Thoracic aorta (tissue), 2 donors: ENCODE data around the gene MICAL3. TPM values are rescaled to one million over a fixed set of nuclear protein-coding genes. Genes with fewer than 3 reads are reported as not detected.

Experiments used
- ATAC-seq: fragments of 150-250 bp; one replicate; pipeline ENCODE4 v1.8.0; 2017; ENCODE audit warnings: low read depth; ENCODE audit not compliant: insufficient number of reproducible peaks, low FRiP score
- DNase-seq: peaks from one replicate; pipeline ENCODE4 v3.0.0-alpha.2; 2020; ENCODE audit warnings: low spot score
- H3K27ac ChIP-seq, 2 donors: fragments of 200-600 bp; sonication (generic); 1 replicate in 1 of 2; 2 replicates in 1 of 2; pipeline ENCODE4 v1.5.1; 2016; ENCODE audit warnings: mild to moderate bottlenecking in 2 of 2, moderate library complexity in 2 of 2
- H3K27me3 ChIP-seq: fragments of 200-600 bp; sonication (generic); replicated peaks from 2 replicates; pipeline ENCODE4 v1.6.0; 2016; ENCODE audit warnings: mild to moderate bottlenecking; ENCODE audit not compliant: insufficient read depth
- H3K36me3 ChIP-seq: fragments of 200-600 bp; sonication (generic); one replicate; pipeline ENCODE4 v1.5.1; 2016
- H3K4me1 ChIP-seq, 2 donors: fragments of 200-600 bp; sonication (generic); 1 replicate in 1 of 2; 2 replicates in 1 of 2; pipeline versions ENCODE4 v1.5.1 to v1.6.0; 2016; ENCODE audit warnings: low read depth in 2 of 2, mild to moderate bottlenecking in 1 of 2; ENCODE audit not compliant: control insufficient read depth in 1 of 2
- H3K4me3 ChIP-seq: fragments of 200-600 bp; sonication (generic); 2 replicates; pipeline ENCODE4 v1.5.1; 2016; ENCODE audit warnings: mild to moderate bottlenecking
- H3K9me3 ChIP-seq: fragments of 200-600 bp; sonication (generic); 2 replicates; pipeline ENCODE4 v1.5.1; 2016
- total RNA-seq, 2 donors: library from RNA; depleted of rRNA; stranded (reverse); fragments of >200 nt; gene quantifications; one replicate each; pipeline versions ENCODE4 v1.1.0 to v1.2.3, GENCODE V29; 2016
- TF ChIP-seq, protein P1 (sequence below): fragments of 200-600 bp; sonication (generic); IDR thresholded peaks from one replicate; pipeline ENCODE4 v1.5.1; 2019; ENCODE audit warnings: antibody characterized with exemption

Gene MICAL3
- total RNA-seq, 2 donors from 2014 or later, result 45.2 to 78.0 TPM

DNA sequence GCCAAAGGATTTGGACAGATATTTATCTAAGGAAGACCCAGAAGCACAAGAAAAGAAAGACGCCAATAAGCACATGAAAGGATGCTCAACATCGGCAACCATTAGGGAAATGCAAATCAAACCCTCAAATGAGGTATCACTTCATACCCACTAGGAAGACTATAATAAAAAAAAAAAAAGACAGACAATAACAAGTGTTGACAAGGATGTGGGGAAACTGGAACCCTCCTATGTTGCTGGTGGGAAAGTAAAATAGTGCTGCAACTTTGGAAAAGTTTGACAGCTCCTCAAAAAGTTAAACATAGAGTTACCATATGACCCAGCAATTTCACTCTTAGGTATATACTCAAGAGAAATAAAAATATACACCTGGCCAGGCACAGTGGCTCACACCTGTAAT lies 47.0 kb downstream of the MICAL3 start:
- Histone ChIP-seq H3K27ac (no peak overlapping the region), H3K27me3 (no peaks in the 10 kb centered on the region)
- ATAC-seq, result no peak

GRCh38 chr22:17976121-17976520 lies 48.2 kb downstream of the MICAL3 start:
- Histone ChIP-seq H3K36me3 (no peaks in the 10 kb centered on the region), H3K9me3 (no peaks in the 10 kb centered on the region), H3K27me3 (no peaks in the 10 kb centered on the region), H3K4me1 (peaks cover 21 to 59% of the 10 kb centered on the region in 2 donors), H3K4me3 (no peak overlapping the region), H3K27ac (no peak overlapping the region)
- DNase-seq, result no peak
- no peak for ATAC-seq
- TF ChIP-seq, protein P1, sequence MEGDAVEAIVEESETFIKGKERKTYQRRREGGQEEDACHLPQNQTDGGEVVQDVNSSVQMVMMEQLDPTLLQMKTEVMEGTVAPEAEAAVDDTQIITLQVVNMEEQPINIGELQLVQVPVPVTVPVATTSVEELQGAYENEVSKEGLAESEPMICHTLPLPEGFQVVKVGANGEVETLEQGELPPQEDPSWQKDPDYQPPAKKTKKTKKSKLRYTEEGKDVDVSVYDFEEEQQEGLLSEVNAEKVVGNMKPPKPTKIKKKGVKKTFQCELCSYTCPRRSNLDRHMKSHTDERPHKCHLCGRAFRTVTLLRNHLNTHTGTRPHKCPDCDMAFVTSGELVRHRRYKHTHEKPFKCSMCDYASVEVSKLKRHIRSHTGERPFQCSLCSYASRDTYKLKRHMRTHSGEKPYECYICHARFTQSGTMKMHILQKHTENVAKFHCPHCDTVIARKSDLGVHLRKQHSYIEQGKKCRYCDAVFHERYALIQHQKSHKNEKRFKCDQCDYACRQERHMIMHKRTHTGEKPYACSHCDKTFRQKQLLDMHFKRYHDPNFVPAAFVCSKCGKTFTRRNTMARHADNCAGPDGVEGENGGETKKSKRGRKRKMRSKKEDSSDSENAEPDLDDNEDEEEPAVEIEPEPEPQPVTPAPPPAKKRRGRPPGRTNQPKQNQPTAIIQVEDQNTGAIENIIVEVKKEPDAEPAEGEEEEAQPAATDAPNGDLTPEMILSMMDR, result no peak

More for the DNA sequence above, 47.0 kb downstream of the MICAL3 start:
- H3K4me1 ChIP-seq, result peaks cover 13 to 57% of the 10 kb centered on the region in 2 donors
- H3K36me3 ChIP-seq, result no peaks in the 10 kb centered on the region
- DNase-seq, result no peak
- TF ChIP-seq, protein P1, result no peak
- no peaks in the 10 kb centered on the region for H3K9me3 ChIP-seq
- H3K4me3 ChIP-seq, result no peak overlapping the region

- H3K4me1 ChIP-seq, result peaks cover 26 to 60% of the 10 kb centered on the region in 2 donors
- ATAC-seq (no peak), DNase-seq (no peak)
- H3K36me3 ChIP-seq, result no peaks in the 10 kb centered on the region
- TF ChIP-seq, protein P1, result no peak
- H3K4me3 ChIP-seq, result no peak overlapping the region
- no peaks in the 10 kb centered on the region for H3K9me3 ChIP-seq
- no peak overlapping the region for H3K27ac ChIP-seq
- no peaks in the 10 kb centered on the region for H3K27me3 ChIP-seq
Observed at GRCh38 chr22:17974703-17975372, 49.5 kb downstream of the MICAL3 start.

- H3K27ac ChIP-seq, result no peak overlapping the region
- no peaks in the 10 kb centered on the region for H3K36me3 ChIP-seq
- H3K4me1 ChIP-seq, result peaks cover 26 to 68% of the 10 kb centered on the region in 2 donors
- DNase-seq, result no peak
- TF ChIP-seq, protein P1, result no peak
- no peaks in the 10 kb centered on the region for H3K9me3 ChIP-seq
- H3K4me3 ChIP-seq, result no peak overlapping the region
- H3K27me3 ChIP-seq, result no peaks in the 10 kb centered on the region
- ATAC-seq, result no peak
Observed at GRCh38 chr22:17974087-17974486, 50.3 kb downstream of the MICAL3 start.

- TF ChIP-seq, protein P1, result no peak
- H3K9me3 ChIP-seq, result no peaks in the 10 kb centered on the region
- H3K4me3 ChIP-seq, result no peak overlapping the region
- H3K27me3 ChIP-seq, result no peaks in the 10 kb centered on the region
- no peaks in the 10 kb centered on the region for H3K36me3 ChIP-seq
- no peak for ATAC-seq
- H3K27ac ChIP-seq, result peak overlapping the region in 1 of 2 donors; percentile 6
- peaks cover 26 to 69% of the 10 kb centered on the region in 2 donors for H3K4me1 ChIP-seq
- no peak for DNase-seq
Observed at GRCh38 chr22:17973217-17973616, 51.1 kb downstream of the MICAL3 start.
